Activated T-helper 17 cell treated with anti-CD3 and anti-CD28 coated beads, Interleukin-2, amount 50 U/mL, for 72 hours (primary cell): ENCODE data around the gene TGFA. TPM values are rescaled to one million over a fixed set of nuclear protein-coding genes. Genes with fewer than 3 reads are reported as not detected.

Experiments used
- ATAC-seq: fragments of 150-1000 bp; cut with Tn5 transposase; replicated peaks from 2 replicates; pipeline ENCODE4 v1.10.0; 2021; ENCODE audit warnings: mild to moderate bottlenecking, moderate library complexity
- H3K27ac Mint-ChIP-seq: one replicate; pipeline ENCODE4 v1.8.0; 2022; ENCODE audit warnings: mixed read lengths
- H3K27me3 Mint-ChIP-seq: one replicate; pipeline ENCODE4 v1.8.0; 2022; ENCODE audit warnings: mixed read lengths
- H3K36me3 Mint-ChIP-seq: one replicate; pipeline ENCODE4 v1.8.0; 2022; ENCODE audit warnings: low read depth, mild to moderate bottlenecking, mixed read lengths
- H3K4me1 Mint-ChIP-seq: one replicate; pipeline ENCODE4 v1.8.0; 2022; ENCODE audit warnings: mixed read lengths
- H3K4me3 Mint-ChIP-seq: one replicate; pipeline ENCODE4 v1.8.0; 2022; ENCODE audit warnings: mild to moderate bottlenecking, mixed read lengths
- H3K9me3 Mint-ChIP-seq: one replicate; pipeline ENCODE4 v1.8.0; 2022; ENCODE audit warnings: mixed read lengths
- total RNA-seq, 2 donors: library from RNA; stranded (reverse); gene quantifications; one replicate each; pipeline ENCODE4 v1.2.3, GENCODE V29; 2022

TGFA gene
- total RNA-seq, 2 donors from 2014 or later = 0.26 to 0.69 TPM

GRCh38 chr2:70399046-70399445 lies 154.6 kb downstream of the TGFA start:
- peaks cover 5% of the 10 kb centered on the region for H3K4me1 Mint-ChIP-seq
- ATAC-seq = no peak
- no peak overlapping the region for H3K4me3 Mint-ChIP-seq
- peaks cover 22% of the 10 kb centered on the region for H3K27me3 Mint-ChIP-seq
- no peaks in the 10 kb centered on the region for H3K36me3 Mint-ChIP-seq
- H3K9me3 Mint-ChIP-seq = no peaks in the 10 kb centered on the region
- H3K27ac Mint-ChIP-seq = no peak overlapping the region

Other genes with a start within 250 kb of the TGFA start
- 1 to 10 TPM; 2.0 to 7.4 TPM for gene ADD2, start 214.4 kb upstream of the TGFA start, total RNA-seq
- not detected for gene FIGLA, start 236.8 kb upstream of the TGFA start, total RNA-seq